OCI-LY1 (cell line): Measurements from ENCODE around the gene HCST.

Experiments used
- H2AFZ ChIP-seq: fragments of 200-600 bp; sonication (generic), shearing (Covaris generic); 2 replicates; pipeline ENCODE4 v1.6.0; 2014; ENCODE audit warnings: antibody characterized with exemption, mild to moderate bottlenecking, low read length
- H3F3A ChIP-seq: fragments of 200-600 bp; sonication (generic), shearing (Covaris generic); 2 replicates; pipeline ENCODE4 v1.6.0; 2014; ENCODE audit warnings: mild to moderate bottlenecking, antibody characterized with exemption, low read length, moderate library complexity; ENCODE audit not compliant: insufficient read depth
- H3K27ac ChIP-seq: fragments of 200-600 bp; sonication (generic); 2 replicates; pipeline ENCODE4 v1.5.1; 2014; ENCODE audit warnings: low read length, mixed run types, mild to moderate bottlenecking, low read depth; ENCODE audit not compliant: poor library complexity, severe bottlenecking
- H3K27me3 ChIP-seq: fragments of 200-600 bp; sonication (generic); 2 replicates; pipeline ENCODE4 v1.6.0; 2014; ENCODE audit warnings: antibody characterized with exemption, mild to moderate bottlenecking, low read length, moderate library complexity; ENCODE audit not compliant: insufficient read depth
- H3K36me3 ChIP-seq: fragments of 200-600 bp; sonication (generic); 2 replicates; pipeline ENCODE4 v1.6.1; 2014; ENCODE audit warnings: mild to moderate bottlenecking, antibody characterized with exemption, low read length, moderate library complexity, mixed read lengths; ENCODE audit not compliant: insufficient read depth
- H3K4me1 ChIP-seq: fragments of 200-600 bp; sonication (generic); 2 replicates; pipeline ENCODE4 v1.5.1; 2014; ENCODE audit warnings: mild to moderate bottlenecking, low read length, moderate library complexity; ENCODE audit not compliant: insufficient read depth, severe bottlenecking
- H3K4me2 ChIP-seq: fragments of 200-600 bp; sonication (generic), shearing (Covaris generic); 2 replicates; pipeline ENCODE4 v1.6.1; 2014; ENCODE audit warnings: low read length
- H3K4me3 ChIP-seq: fragments of 200-600 bp; sonication (generic); 2 replicates; pipeline ENCODE4 v1.5.1; 2014; ENCODE audit warnings: low read length, low read depth, mild to moderate bottlenecking, mixed read lengths; ENCODE audit not compliant: poor library complexity, severe bottlenecking
- H3K79me2 ChIP-seq: fragments of 200-600 bp; shearing (Covaris generic); 2 replicates; pipeline ENCODE4 v1.6.1; 2016; ENCODE audit warnings: mixed run types, low read length, mixed read lengths; ENCODE audit not compliant: insufficient read depth
- H3K9ac ChIP-seq: fragments of 200-600 bp; sonication (generic), shearing (Covaris generic); 2 replicates; pipeline ENCODE4 v1.6.1; 2014; ENCODE audit warnings: mild to moderate bottlenecking, low read length, mixed read lengths
- H3K9me2 ChIP-seq: fragments of 200-600 bp; sonication (generic), shearing (Covaris generic); 2 replicates; pipeline ENCODE4 v1.6.1; 2014; ENCODE audit warnings: low read depth, mild to moderate bottlenecking, low read length, mixed read lengths
- H3K9me3 ChIP-seq: fragments of 200-600 bp; shearing (Covaris generic); 2 replicates; pipeline ENCODE4 v1.6.1; 2014; ENCODE audit warnings: low read length, mixed read lengths
- H4K20me1 ChIP-seq: fragments of 200-600 bp; sonication (generic), shearing (Covaris generic); 2 replicates; pipeline ENCODE4 v1.6.0; 2016; ENCODE audit warnings: mild to moderate bottlenecking, low read length; ENCODE audit not compliant: insufficient read depth
- EZH2 ChIP-seq: fragments of 200-600 bp; sonication (generic), shearing (Covaris generic); IDR thresholded peaks from 2 replicates; pipeline ENCODE4 v1.8.0; 2017; ENCODE audit warnings: borderline replicate concordance, mixed run types, mild to moderate bottlenecking, antibody characterized with exemption, low read length, moderate library complexity, mixed read lengths
- TF ChIP-seq, protein P1 (sequence below): fragments of 200-600 bp; sonication (generic), shearing (Covaris generic); IDR thresholded peaks from 2 replicates; pipeline ENCODE4 v1.5.1; 2017; ENCODE audit warnings: mild to moderate bottlenecking, antibody characterized with exemption, low read length, moderate library complexity, mixed read lengths

HCST gene

DNA sequence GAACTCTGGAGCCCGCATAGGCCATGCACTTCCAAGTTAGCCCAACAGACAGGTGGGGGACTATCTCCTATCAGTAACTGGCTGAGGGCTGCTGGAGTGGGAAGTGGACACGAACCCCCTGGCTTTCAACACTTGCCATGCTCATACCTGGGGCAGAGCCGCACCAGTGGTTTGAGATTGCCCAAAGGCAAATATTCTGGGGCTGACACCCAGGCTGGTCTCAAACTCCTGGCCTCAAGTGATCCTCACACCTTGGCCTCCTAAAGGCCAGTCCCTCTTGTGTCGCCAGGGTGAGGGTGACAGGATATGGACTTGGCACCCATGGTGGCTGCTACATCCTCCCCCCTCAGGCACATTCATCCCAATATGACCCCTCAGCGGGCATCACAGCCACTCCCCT lies 15.1 kb upstream of the HCST start:
- peaks cover 48% of the 10 kb centered on the region for H3K36me3 ChIP-seq
- H3K9me2 ChIP-seq = no peaks in the 10 kb centered on the region
- no peak for TF ChIP-seq EZH2
- TF ChIP-seq, protein P1, sequence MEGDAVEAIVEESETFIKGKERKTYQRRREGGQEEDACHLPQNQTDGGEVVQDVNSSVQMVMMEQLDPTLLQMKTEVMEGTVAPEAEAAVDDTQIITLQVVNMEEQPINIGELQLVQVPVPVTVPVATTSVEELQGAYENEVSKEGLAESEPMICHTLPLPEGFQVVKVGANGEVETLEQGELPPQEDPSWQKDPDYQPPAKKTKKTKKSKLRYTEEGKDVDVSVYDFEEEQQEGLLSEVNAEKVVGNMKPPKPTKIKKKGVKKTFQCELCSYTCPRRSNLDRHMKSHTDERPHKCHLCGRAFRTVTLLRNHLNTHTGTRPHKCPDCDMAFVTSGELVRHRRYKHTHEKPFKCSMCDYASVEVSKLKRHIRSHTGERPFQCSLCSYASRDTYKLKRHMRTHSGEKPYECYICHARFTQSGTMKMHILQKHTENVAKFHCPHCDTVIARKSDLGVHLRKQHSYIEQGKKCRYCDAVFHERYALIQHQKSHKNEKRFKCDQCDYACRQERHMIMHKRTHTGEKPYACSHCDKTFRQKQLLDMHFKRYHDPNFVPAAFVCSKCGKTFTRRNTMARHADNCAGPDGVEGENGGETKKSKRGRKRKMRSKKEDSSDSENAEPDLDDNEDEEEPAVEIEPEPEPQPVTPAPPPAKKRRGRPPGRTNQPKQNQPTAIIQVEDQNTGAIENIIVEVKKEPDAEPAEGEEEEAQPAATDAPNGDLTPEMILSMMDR = no peak
- H3K79me2 ChIP-seq = no peaks in the 10 kb centered on the region
- H3F3A ChIP-seq = peaks cover 4% of the 10 kb centered on the region; the same call in 1 of the 2 replicates
- peaks cover 5% of the 10 kb centered on the region for H3K4me1 ChIP-seq
- no peaks in the 10 kb centered on the region for H3K27me3 ChIP-seq
- no peaks in the 10 kb centered on the region for H4K20me1 ChIP-seq
- H3K9me3 ChIP-seq = no peaks in the 10 kb centered on the region
- H3K27ac ChIP-seq = no peak overlapping the region
- H3K4me3 ChIP-seq = no peak overlapping the region
- no peak overlapping the region for H3K9ac ChIP-seq
- H2AFZ ChIP-seq = no peak overlapping the region
- no peak overlapping the region for H3K4me2 ChIP-seq

DNA sequence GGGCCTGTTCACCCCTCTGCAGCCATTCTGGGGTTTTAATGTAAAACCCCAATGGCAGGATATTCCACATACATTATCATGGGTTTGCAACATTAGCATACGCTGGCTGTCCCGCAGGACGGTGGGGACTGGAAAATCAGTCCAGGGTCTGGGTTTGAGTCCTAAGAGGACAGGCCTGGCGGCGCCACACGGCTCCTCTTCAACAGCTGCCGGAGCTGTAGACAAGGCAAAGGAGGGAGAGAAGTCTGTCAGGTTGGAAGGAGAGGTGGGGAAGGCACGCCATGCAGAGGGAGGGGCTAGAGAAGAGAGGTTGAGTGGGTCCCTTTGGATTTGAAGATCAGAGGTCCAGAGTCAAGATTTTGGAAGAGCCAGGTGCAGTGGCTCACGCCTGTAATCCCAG lies 13.9 kb upstream of the HCST start:
- Histone ChIP-seq H3K36me3 (peaks cover 59% of the 10 kb centered on the region), H3K27ac (no peak overlapping the region), H3K9me2 (no peaks in the 10 kb centered on the region), H3K4me2 (no peak overlapping the region), H3K79me2 (no peaks in the 10 kb centered on the region), H3K4me3 (no peak overlapping the region), H3K9ac (no peak overlapping the region), H3F3A (no peaks in the 10 kb centered on the region), H3K9me3 (no peaks in the 10 kb centered on the region), H3K4me1 (no peaks in the 10 kb centered on the region), H3K27me3 (no peaks in the 10 kb centered on the region), H4K20me1 (no peaks in the 10 kb centered on the region), H2AFZ (no peak overlapping the region)
- TF ChIP-seq EZH2 = no peak
- TF ChIP-seq, protein P1 = no peak

DNA sequence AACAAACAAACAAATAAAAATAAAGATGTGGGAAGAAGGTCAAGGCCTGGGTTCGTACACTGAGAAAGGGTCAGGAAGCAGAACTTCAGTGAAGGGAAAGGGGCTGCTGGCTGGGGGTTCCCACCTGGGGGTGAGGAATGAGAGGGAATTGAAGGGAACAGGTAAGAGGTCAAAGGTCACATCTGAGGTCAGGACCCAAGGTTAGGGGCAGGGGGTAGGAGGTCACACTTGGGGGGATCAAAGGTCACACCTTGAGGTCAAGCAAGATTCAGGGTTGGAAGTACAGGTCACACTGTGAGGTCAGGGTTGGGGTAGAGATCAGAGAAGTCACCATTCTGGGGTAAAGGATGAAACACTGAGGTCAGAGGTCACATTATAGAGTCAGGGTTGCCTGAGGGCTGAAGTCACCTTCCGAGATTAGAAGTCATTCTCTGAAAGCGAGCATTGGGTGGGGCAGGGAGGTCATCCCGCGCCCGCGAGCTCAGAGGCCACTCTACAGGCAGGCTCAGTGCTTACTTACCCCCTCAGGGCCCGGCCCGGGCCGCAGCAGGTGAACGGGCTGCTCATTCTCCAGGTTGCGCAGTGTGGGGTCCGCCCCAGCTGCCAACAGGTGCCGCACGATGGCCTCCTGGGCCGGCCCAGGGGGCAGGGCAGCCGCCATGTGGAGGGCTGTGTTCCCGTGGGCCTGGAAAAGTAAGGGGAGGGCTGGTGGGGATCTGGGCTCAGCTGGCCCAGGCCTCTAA lies 12.8 kb upstream of the HCST start:
- H4K20me1 ChIP-seq = no peaks in the 10 kb centered on the region

More for the DNA sequence above, 12.8 kb upstream of the HCST start:
- Histone ChIP-seq H3K27ac (no peak overlapping the region), H3F3A (no peaks in the 10 kb centered on the region), H3K9me3 (no peaks in the 10 kb centered on the region), H3K9ac (no peak overlapping the region), H3K4me1 (no peaks in the 10 kb centered on the region), H3K27me3 (no peaks in the 10 kb centered on the region), H2AFZ (no peak overlapping the region), H3K79me2 (no peaks in the 10 kb centered on the region), H3K9me2 (no peaks in the 10 kb centered on the region), H3K4me2 (no peak overlapping the region), H3K4me3 (no peak overlapping the region), H3K36me3 (peaks cover 70% of the 10 kb centered on the region)
- TF ChIP-seq EZH2 = no peak
- TF ChIP-seq, protein P1 = no peak
